ES-I3 (cell line): ENCODE data around the gene SS18.

Source experiments
- H3K36me3 ChIP-seq: 2 replicates; pipeline ENCODE4 v1.6.1; 2013; ENCODE audit warnings: mild to moderate bottlenecking, low read length, control low read depth, moderate library complexity; ENCODE audit not compliant: insufficient read depth
- H3K4me1 ChIP-seq: 2 replicates; pipeline ENCODE4 v1.6.1; 2013; ENCODE audit warnings: mild to moderate bottlenecking, control low read depth, low read length; ENCODE audit not compliant: insufficient read depth
- H3K9ac ChIP-seq: 2 replicates; pipeline ENCODE4 v1.6.1; 2013; ENCODE audit warnings: low read depth, mild to moderate bottlenecking, low read length, moderate library complexity
- H3K9me3 ChIP-seq: 2 replicates; pipeline ENCODE4 v1.6.1; 2013; ENCODE audit warnings: mild to moderate bottlenecking, low read length, moderate library complexity; ENCODE audit not compliant: control insufficient read depth, insufficient read depth

SS18 gene

DNA sequence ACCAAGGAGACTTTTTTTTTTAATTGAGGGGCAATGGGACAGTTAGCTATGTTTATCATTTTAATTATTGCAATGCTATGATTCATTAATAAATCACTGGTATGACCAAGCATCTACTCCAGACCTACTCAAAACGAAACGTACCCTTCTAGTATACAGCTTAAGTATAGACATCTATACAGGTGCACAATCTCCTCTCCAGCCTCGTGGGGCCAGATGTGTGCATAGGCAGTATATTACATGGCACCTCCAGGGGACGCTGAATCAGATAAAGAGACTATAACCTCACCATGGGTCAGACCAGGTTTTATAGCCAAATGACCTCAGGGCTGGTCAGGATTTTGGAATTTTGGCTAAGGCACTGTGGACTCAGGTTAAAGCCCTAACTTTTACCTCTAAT is 86.6 kb downstream of the SS18 start:
- no peak overlapping the region for H3K9ac ChIP-seq
- no peaks in the 10 kb centered on the region for H3K4me1 ChIP-seq
- H3K36me3 ChIP-seq = no peaks in the 10 kb centered on the region
- H3K9me3 ChIP-seq = no peaks in the 10 kb centered on the region

DNA sequence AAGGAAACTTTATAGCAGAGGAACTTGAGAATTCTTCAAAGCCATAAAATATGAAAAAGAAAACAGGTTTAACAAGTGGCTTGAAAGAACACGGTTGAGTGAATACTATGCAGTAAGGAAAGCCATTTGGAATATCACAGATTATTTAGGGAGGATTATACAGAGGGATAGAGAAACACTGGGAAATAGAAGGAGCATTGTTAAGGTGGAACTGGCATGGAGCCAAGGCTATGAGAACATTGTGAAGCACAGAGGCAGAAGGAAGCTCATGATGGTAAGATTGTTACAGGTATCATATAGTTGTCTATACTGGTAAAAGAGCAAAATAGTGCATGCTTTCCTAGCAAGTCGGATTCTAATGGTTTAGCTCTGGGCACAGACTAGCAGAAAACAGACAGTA is 87.1 kb downstream of the SS18 start:
- H3K9ac ChIP-seq = no peak overlapping the region
- H3K36me3 ChIP-seq = no peaks in the 10 kb centered on the region
- no peaks in the 10 kb centered on the region for H3K4me1 ChIP-seq
- no peaks in the 10 kb centered on the region for H3K9me3 ChIP-seq

DNA sequence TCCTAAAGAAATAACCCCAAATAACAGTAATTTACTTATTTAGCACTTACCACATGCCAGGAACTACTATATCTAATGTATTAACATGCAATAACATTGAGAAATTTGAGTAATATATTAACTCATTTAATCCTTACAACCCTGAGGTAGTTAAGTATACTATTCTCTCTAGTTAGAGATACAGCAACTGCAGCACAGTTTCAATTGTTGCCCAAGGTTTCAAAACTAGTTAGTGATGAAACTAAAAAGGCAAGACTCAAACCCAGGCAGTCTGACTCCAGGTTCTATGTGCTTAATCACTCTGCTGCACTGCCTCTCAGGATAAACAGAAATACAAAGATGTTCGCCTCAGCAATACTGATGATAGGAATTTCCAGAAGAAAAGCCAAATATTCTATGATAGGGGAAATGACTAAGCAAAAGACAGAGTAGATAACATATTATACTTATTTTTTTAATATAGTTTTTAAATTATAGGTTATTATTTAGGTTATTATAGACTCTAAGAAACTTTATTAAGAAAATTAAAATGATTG is 88.0 kb downstream of the SS18 start:
- Histone ChIP-seq H3K9ac (no peak overlapping the region), H3K9me3 (no peaks in the 10 kb centered on the region), H3K36me3 (no peaks in the 10 kb centered on the region), H3K4me1 (no peaks in the 10 kb centered on the region)

DNA sequence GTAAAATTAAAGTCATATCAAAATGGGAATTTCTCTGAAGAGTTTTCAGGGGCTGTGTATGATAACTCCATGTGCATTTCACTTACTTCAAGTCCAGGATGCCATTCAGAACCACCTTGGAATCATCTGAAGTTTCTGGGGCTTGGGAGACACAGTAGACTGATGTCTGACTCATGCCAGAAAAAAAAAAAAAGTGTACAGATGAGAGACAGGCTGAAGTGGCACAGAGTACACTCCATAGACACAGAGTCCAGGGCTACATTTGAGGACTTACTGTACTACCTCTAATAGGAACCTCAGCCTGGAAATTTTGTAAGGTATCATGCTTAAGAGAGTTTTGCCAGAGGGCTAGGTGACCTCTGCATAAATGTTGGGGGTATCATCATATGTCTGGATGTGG is 92.0 kb downstream of the SS18 start:
- H3K36me3 ChIP-seq = no peaks in the 10 kb centered on the region
- no peak overlapping the region for H3K9ac ChIP-seq
- no peaks in the 10 kb centered on the region; the same call in 1 of the 2 replicates for H3K9me3 ChIP-seq
- H3K4me1 ChIP-seq = no peaks in the 10 kb centered on the region

DNA sequence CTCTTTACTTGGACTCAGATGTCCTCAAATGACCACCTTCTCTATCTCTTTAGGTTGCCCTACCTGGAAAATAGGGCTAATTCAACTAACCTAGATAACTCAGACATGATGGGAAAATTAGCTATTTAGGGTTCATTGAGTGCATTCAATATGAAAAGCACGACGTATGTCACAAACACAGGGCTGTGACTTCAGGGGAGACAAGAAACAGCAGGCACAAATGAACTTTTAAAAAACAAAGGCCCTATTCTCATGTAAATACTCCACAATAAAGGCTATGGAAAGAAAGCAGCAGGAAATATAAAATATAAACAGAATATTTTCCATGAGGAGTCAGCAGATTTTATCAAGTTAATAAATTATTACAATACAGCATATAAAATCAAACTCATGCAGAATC is 97.8 kb downstream of the SS18 start:
- Histone ChIP-seq H3K36me3 (no peaks in the 10 kb centered on the region), H3K9me3 (no peaks in the 10 kb centered on the region; the same call in 1 of the 2 replicates), H3K9ac (no peak overlapping the region), H3K4me1 (peaks cover 7% of the 10 kb centered on the region; the same call in 1 of the 2 replicates)

DNA sequence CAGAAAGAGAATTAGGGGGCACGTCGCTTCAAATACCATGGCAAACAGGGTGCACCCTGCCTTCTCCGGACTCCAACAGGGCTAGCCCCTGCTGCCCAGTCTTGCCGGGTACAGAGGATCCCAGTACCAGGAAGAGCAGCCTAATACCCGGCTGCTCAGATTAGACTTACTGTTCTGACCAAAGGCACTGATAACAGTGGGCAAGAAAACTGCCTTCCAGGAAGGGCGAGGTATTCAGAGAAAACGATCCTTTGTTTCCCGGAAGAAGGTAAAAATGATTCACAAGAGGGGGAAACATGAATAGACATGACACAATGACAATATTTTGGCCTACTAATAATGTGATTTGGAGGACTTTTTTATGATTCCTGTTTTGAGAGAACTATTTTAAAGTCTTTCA is 99.9 kb downstream of the SS18 start:
- H3K36me3 ChIP-seq = no peaks in the 10 kb centered on the region
- H3K4me1 ChIP-seq = peaks cover 7% of the 10 kb centered on the region; the same call in 1 of the 2 replicates
- no peak overlapping the region for H3K9ac ChIP-seq
- H3K9me3 ChIP-seq = no peaks in the 10 kb centered on the region; the same call in 1 of the 2 replicates

DNA sequence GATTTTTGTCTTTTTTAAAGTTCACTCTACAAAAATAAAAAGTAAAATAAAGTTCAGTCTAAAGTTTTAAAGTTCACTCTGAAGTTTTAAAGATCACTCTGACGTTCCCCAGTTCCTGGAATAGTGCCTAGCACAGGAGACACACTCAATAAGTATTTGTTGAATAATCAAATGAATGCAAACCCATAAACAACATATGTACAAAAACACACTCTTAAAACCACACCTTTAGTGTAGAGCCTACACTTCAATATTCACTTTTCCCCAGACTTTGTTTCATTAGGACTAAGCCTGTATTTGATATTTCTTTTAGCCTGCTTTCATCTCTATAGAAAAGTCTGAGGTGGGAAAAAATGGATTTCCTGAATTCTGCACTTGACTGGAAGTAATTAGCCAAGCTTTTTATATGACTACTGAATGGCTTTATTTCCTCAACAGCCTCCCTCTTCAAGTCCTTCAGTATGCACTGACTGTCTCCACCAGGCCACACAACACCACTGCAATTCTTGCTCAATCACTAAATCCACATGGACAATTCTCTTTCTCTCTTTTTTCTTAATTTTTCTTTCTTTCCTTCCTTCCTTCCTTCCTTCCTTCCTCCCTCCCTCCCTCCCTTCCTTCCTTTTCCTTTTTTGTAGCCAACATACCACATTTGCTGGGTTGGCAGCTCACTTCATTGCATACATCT is 104.6 kb downstream of the SS18 start:
- Histone ChIP-seq H3K36me3 (no peaks in the 10 kb centered on the region), H3K9me3 (no peaks in the 10 kb centered on the region; the same call in 1 of the 2 replicates), H3K4me1 (no peaks in the 10 kb centered on the region)

DNA sequence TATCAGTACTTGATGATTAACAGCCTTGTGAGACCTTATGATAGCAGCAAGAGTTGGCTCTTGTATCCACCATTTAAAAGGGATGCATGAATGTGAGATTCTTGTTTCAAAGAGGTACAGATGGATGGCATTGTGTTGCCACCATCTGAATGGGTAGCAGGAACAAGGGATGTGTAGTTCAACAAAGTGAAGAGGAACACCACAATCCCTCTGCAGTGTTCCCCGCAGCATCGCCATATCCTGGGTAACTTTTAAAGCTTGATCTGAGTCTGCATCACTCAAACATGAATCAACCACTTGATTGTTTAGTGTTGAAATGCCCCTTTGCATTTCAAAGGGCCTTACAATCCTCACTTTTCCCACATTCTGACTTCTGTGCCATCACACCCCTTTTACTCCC is 106.7 kb downstream of the SS18 start:
- no peak overlapping the region for H3K9ac ChIP-seq
- H3K9me3 ChIP-seq = no peaks in the 10 kb centered on the region; the same call in 1 of the 2 replicates
- H3K4me1 ChIP-seq = no peaks in the 10 kb centered on the region
- H3K36me3 ChIP-seq = no peaks in the 10 kb centered on the region

More for the DNA sequence above, 104.6 kb downstream of the SS18 start:
- no peak overlapping the region for H3K9ac ChIP-seq

DNA sequence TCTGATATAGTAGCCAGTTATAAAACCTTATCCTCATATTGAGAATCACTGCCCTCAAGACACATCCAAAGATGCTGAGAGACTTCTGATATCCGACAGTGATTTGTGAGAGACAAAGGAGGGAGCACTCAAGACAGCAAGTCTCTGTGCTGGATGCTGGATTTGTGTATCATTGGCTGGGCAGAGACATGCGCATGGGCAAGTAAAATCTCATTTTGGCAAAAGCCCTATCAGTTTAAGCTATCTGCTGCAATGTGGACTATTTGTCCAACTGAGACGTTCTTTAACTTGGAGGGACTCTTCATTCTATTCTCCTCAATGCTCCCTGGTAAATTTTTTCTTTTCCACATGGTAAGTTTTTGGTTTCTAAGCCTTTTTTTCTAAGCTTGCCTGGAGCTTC is 107.5 kb downstream of the SS18 start:
- H3K4me1 ChIP-seq = no peaks in the 10 kb centered on the region
- H3K9me3 ChIP-seq = no peaks in the 10 kb centered on the region; the same call in 1 of the 2 replicates
- no peak overlapping the region for H3K9ac ChIP-seq
- no peaks in the 10 kb centered on the region for H3K36me3 ChIP-seq

DNA sequence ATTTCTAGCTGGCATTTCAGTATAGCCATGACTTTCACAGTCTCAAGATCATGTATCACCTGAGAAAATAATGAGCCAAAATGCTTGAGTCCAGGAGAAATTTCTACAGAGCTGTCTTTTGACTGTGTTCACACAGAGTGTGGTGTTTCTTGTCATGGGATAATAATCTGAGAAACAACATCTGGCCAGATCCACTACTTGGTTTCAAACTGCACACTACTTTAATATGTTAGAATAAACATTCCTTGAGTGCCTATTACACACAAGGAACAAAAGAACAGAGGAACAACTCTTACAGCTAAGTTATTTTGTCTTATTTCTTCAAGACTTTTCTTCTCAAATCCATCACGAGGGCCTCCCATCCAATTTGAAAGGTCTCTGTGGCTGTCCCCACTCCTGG is 108.3 kb downstream of the SS18 start:
- H3K36me3 ChIP-seq = no peaks in the 10 kb centered on the region
- no peaks in the 10 kb centered on the region for H3K4me1 ChIP-seq
- no peaks in the 10 kb centered on the region; the same call in 1 of the 2 replicates for H3K9me3 ChIP-seq
- no peak overlapping the region for H3K9ac ChIP-seq

DNA sequence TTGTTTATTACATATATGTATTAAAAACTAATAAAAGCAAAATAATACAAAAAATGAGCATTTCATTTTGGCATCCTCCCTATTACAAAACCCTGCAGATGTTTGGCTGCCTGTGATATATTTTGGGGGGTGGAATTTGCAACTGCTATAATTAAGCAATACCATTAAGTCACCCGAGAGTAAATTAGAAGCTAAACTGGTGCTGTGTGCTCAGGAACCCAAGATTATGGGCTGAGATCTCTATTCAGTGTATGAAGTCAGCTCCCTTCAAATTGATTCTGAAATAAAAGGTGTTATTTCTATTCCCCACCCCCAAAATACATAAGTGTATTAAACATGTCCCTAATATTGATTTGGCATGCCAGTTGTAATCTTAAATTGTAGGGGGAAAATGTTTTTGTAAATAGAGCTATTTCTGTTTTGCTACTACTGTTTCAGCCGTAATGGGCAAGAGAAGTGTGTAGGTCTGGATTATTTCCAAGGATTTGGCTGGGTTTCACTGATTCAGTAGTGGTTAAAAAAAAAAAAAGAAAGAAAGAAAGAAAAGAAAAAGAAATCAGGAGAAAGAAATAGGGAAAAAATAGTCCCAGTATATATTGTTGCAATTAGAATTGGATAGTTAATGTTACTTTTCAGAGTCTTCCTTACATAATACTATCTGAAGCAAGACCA is 110.9 kb downstream of the SS18 start:
- Histone ChIP-seq H3K4me1 (no peaks in the 10 kb centered on the region), H3K36me3 (no peaks in the 10 kb centered on the region), H3K9ac (no peak overlapping the region), H3K9me3 (no peaks in the 10 kb centered on the region; the same call in 1 of the 2 replicates)

DNA sequence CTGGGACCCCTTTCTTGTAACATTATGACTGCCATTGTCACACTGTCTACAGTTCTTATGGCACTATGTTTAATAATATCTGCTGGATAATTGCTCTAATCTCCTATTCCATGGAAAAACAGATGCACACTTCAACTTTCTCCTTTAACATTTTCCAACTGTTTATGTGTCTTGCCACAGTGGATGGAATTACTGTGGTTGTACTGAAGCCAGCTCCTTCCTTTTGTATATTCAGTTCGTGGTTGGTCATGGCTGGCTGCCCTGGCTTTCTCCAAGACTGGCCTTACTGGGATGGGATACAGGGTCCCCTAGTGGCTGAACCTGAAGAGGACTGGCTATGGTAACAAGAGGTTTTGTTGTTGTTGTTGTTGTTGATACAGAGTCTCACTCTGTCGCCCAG is 113.9 kb downstream of the SS18 start:
- no peaks in the 10 kb centered on the region for H3K36me3 ChIP-seq
- no peaks in the 10 kb centered on the region for H3K9me3 ChIP-seq
- no peak overlapping the region for H3K9ac ChIP-seq
- 0 out of 2 replicates have a peak, but pooled peaks cover 2% of the 10 kb centered on the region for H3K4me1 ChIP-seq

DNA sequence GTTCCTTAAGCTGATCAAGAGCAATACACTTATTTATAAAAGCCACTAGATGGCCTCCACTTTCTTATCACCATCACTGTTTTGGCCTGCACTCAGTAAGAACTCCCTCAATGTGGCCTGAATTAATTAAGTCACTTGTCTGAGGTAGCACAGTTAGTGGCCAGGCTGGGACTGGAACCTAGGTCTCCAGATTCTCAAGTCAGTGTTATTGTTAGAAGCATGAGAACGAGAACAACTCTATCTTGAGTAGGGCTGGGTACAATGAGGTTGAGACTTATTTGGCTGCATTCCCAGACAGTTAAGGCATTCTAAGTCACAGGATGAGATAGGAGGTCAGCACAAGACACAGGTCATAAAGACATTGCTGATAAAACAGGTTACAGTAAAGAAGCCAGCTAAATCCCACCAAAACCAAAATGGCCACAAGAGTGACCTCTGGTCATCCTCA is 115.8 kb downstream of the SS18 start:
- no peaks in the 10 kb centered on the region for H3K9me3 ChIP-seq
- 0 out of 2 replicates have a peak, but pooled peaks cover 2% of the 10 kb centered on the region for H3K4me1 ChIP-seq
- H3K36me3 ChIP-seq = no peaks in the 10 kb centered on the region
- no peak overlapping the region for H3K9ac ChIP-seq
